ENCODE results near the gene CORO7.
A peak's percentile ranks its signal among the peaks of the same experiment; 100 is the strongest.

DNA sequence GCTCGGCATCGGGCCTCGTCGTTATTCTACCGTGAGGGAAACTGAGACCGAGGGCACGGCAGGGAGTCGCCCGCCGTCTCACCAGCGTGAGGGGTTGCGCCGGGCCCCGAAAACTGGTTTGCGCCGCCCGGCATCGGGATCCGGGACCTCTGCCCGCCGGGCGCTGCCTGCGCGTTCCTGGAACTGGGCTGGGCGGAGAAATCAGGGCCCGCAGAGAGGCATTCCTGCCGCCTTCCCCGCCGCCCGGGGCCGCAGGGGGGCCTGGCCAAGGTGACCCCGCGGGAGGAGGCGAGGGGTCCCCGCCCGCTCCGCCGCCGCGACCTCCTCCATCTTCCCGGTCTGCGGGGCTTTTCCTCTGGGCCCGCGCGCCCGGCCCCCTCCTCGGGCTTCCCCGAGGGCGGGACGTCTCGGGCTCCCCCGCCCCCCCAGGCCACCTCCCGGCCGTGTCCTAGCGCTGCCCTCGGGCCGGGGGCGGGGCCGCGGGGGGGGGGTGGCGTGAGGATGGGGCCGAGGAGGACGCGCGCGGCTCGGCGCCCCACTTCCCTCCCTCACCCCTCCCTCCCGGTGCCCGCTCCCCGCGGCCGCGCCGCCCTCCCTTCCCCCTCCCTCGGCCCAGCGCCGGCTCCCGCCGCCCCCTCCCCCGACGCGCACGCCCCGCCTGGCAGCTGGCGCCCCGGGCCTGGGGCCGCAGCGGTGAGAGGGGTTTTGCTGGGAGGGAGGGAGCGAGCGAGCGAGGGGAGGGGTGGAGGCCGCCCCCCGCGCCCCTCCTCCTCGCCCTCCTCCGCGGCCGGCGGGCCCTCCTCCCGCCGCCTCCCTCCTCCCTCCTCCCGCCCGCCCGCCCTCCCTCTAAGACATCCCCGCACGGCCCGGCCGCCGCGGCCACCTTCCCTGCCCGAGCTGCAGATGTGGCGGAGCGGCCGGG lies 100.9 kb downstream of the CORO7 start, which contains the start of gene GLIS2:
- TF ChIP-seq POLR2A (IDR thresholded peaks at IDR 0.05) (no peak), POLR2AphosphoS5 (IDR thresholded peaks at IDR 0.05) (peak in 2 of 3 donors; percentile 26 to 38)
- TF ChIP-seq, protein P1, sequence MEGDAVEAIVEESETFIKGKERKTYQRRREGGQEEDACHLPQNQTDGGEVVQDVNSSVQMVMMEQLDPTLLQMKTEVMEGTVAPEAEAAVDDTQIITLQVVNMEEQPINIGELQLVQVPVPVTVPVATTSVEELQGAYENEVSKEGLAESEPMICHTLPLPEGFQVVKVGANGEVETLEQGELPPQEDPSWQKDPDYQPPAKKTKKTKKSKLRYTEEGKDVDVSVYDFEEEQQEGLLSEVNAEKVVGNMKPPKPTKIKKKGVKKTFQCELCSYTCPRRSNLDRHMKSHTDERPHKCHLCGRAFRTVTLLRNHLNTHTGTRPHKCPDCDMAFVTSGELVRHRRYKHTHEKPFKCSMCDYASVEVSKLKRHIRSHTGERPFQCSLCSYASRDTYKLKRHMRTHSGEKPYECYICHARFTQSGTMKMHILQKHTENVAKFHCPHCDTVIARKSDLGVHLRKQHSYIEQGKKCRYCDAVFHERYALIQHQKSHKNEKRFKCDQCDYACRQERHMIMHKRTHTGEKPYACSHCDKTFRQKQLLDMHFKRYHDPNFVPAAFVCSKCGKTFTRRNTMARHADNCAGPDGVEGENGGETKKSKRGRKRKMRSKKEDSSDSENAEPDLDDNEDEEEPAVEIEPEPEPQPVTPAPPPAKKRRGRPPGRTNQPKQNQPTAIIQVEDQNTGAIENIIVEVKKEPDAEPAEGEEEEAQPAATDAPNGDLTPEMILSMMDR (IDR thresholded peaks at IDR 0.05 in 8 of 11, conservative IDR thresholded peaks at IDR 0.05 in 3 of 11) = no peak
